Esophagus squamous epithelium (tissue), 5 donors: ENCODE data around the gene MTIF3. TPM values are rescaled to one million over a fixed set of nuclear protein-coding genes. Genes with fewer than 3 reads are reported as not detected.
A peak's percentile ranks its signal among the peaks of the same experiment; 100 is the strongest.

Experiments
- DNase-seq: peaks from one replicate; lab custom pipeline; 2025; lab: John Stamatoyannopoulos, UW
- H3K27ac ChIP-seq, 4 donors: fragments of 200-600 bp; sonication (generic); one replicate each; pipeline ENCODE4 v1.5.1; 2016 to 2019; ENCODE audit warnings: mild to moderate bottlenecking in 1 of 4
- H3K27me3 ChIP-seq, 4 donors: fragments of 200-600 bp; sonication (generic); 1 replicate in 3 of 4; 2 replicates in 1 of 4; pipeline versions ENCODE4 v1.5.1 to v1.6.0; 2017 to 2021; ENCODE audit warnings: antibody characterized with exemption in 1 of 4
- H3K36me3 ChIP-seq, 3 donors: fragments of 200-600 bp; sonication (generic); one replicate each; pipeline ENCODE4 v1.5.1; 2016 to 2019
- H3K4me1 ChIP-seq, 3 donors: fragments of 200-600 bp; sonication (generic); one replicate each; pipeline ENCODE4 v1.5.1; 2017 to 2019
- H3K4me3 ChIP-seq, 4 donors: fragments of 200-600 bp; sonication (generic); 1 replicate in 3 of 4; 2 replicates in 1 of 4; pipeline ENCODE4 v1.5.1; 2016 to 2019; ENCODE audit warnings: mild to moderate bottlenecking in 2 of 4, moderate library complexity in 1 of 4
- H3K9me3 ChIP-seq, 3 donors: fragments of 200-600 bp; sonication (generic); one replicate each; pipeline ENCODE4 v1.5.1; 2016 to 2019
- CTCF ChIP-seq, 6 experiments: fragments of 450-650 bp in 4 of 6; fragments of 200-600 bp in 2 of 6; sonication (generic) in 2 of 6; IDR thresholded peaks; one replicate each; pipeline ENCODE4 v1.5.1; 2016 to 2019; ENCODE audit warnings: antibody characterized with exemption in 6 of 6, mild to moderate bottlenecking in 4 of 6, moderate library complexity in 4 of 6
- POLR2A ChIP-seq, 4 donors: fragments of 450-650 bp; IDR thresholded peaks; one replicate each; pipeline ENCODE4 v1.6.1; 2017; ENCODE audit warnings: antibody characterized with exemption in 4 of 4, mild to moderate bottlenecking in 4 of 4, moderate library complexity in 3 of 4
- WGBS, 2 donors: methylation state at CpG; one replicate each; pipeline ENCODE4 v1.1.5; 2018; 5-methylcytosine and 5-hydroxymethylcytosine counted together
- intact Hi-C: fragments of 100-400 bp; cut with DNase I; formaldehyde crosslinking; loops from one replicate; pipeline ENCODE4 v1.15.0; 2022
- total RNA-seq, 4 donors: library from RNA; depleted of rRNA; stranded (reverse); fragments of >200 nt; gene quantifications; one replicate each; pipeline ENCODE4 v1.1.0, GENCODE V29; 2016
- donor health status: DM: yes; HTN: yes; CAD: no.

The MTIF3 gene
- total RNA-seq = 10 to 100 TPM; 31.1 to 41.7 (median 35.0) TPM

- peak within 1 kb of the TSS; percentile 97 to 100 (median 100) for H3K27ac ChIP-seq
- peaks cover 0 to 11% (median 0%) of the 10 kb centered on the region in 3 donors for H3K36me3 ChIP-seq
- TF ChIP-seq POLR2A (IDR thresholded peaks at IDR 0.05) = peak in 3 of 4 donors; percentile 66 to 82 (median 82)
- TF ChIP-seq CTCF (IDR thresholded peaks at IDR 0.05) = peak in 4 of 6 experiments; percentile 1 to 25 (median 12)
- WGBS, 2 donors = 0% methylated on average over 8 to 20 of the region's 81 CpGs
- intact Hi-C loops = no loop called here
- H3K27me3 ChIP-seq = no peaks in the 10 kb centered on the region
- no peaks in the 10 kb centered on the region for H3K9me3 ChIP-seq
- peak within 1 kb of the TSS; percentile 73 to 97 (median 84) for H3K4me3 ChIP-seq
- peak; percentile 79 for DNase-seq
- H3K4me1 ChIP-seq = peaks cover 8 to 51% (median 15%) of the 10 kb centered on the region in 3 donors
These were observed at the start of gene MTIF3 for GRCh38 chr13:27449936-27450828. Gene MTIF3 (minus strand): TSS chr13:27450564. CDS start chr13:27440448, 10,116 bp downstream.

- intact Hi-C loops = no loop called here
- TF ChIP-seq CTCF (IDR thresholded peaks at IDR 0.05) (no peak), POLR2A (IDR thresholded peaks at IDR 0.05) (no peak)
- Histone ChIP-seq H3K4me1 (peaks cover 0 to 11% (median 0%) of the 10 kb centered on the region in 3 donors), H3K36me3 (no peaks in the 10 kb centered on the region), H3K4me3 (no peak overlapping the region), H3K9me3 (no peaks in the 10 kb centered on the region), H3K27ac (no peak overlapping the region), H3K27me3 (no peaks in the 10 kb centered on the region)
- WGBS, 2 donors = 87 to 91% methylated on average over 9 to 11 of the region's 11 CpGs
- no peak for DNase-seq
These were observed 47.3 kb upstream of the MTIF3 start for GRCh38 chr13:27497563-27498230.

GRCh38 chr13:27496536-27497273 lies 46.3 kb upstream of the MTIF3 start:
- WGBS, 2 donors = 67 to 85% methylated on average over 10 of the region's 10 CpGs
- no peaks in the 10 kb centered on the region for H3K9me3 ChIP-seq
- TF ChIP-seq POLR2A (IDR thresholded peaks at IDR 0.05) (no peak), CTCF (IDR thresholded peaks at IDR 0.05) (no peak)
- intact Hi-C loops = no loop called here
- H3K4me3 ChIP-seq = no peak overlapping the region
- peaks cover 0 to 11% (median 0%) of the 10 kb centered on the region in 3 donors for H3K4me1 ChIP-seq
- no peaks in the 10 kb centered on the region for H3K27me3 ChIP-seq
- DNase-seq = no peak
- no peaks in the 10 kb centered on the region for H3K36me3 ChIP-seq
- H3K27ac ChIP-seq = no peak overlapping the region

- DNase-seq = no peak
- no peaks in the 10 kb centered on the region for H3K9me3 ChIP-seq
- intact Hi-C loops = no loop called here
- no peaks in the 10 kb centered on the region for H3K36me3 ChIP-seq
- TF ChIP-seq POLR2A (IDR thresholded peaks at IDR 0.05) (no peak), CTCF (IDR thresholded peaks at IDR 0.05) (no peak)
- no peak overlapping the region for H3K27ac ChIP-seq
- H3K4me1 ChIP-seq = peaks cover 0 to 11% (median 0%) of the 10 kb centered on the region in 3 donors
- WGBS, 2 donors = 52 to 66% methylated on average over 4 of the region's 4 CpGs
- H3K4me3 ChIP-seq = no peak overlapping the region
- H3K27me3 ChIP-seq = no peaks in the 10 kb centered on the region
These were observed 45.6 kb upstream of the MTIF3 start for GRCh38 chr13:27496006-27496405.
